Body of pancreas (tissue), 4 donors: ENCODE results near the gene GLRA1. TPM values are rescaled to one million over a fixed set of nuclear protein-coding genes. Genes with fewer than 3 reads are reported as not detected.

Experiments
- ATAC-seq: fragments of 150-250 bp; one replicate; pipeline ENCODE4 v1.9.1; 2016
- DNase-seq, 4 donors: peaks; one replicate each; pipeline ENCODE4 v3.0.0-alpha.2; 2019
- H3K27ac ChIP-seq, 4 donors: fragments of 200-600 bp; sonication (generic); 1 replicate in 3 of 4; 2 replicates in 1 of 4; pipeline versions ENCODE4 v1.5.1 to v1.6.1; 2016 to 2019; ENCODE audit warnings: mild to moderate bottlenecking in 1 of 4, mixed read lengths in 1 of 4, moderate library complexity in 1 of 4
- H3K27me3 ChIP-seq, 2 donors: fragments of 200-600 bp; sonication (generic); one replicate each; pipeline ENCODE4 v1.6.0; 2016; ENCODE audit warnings: mild to moderate bottlenecking in 1 of 2
- H3K36me3 ChIP-seq, 2 donors: fragments of 200-600 bp; sonication (generic); replicated peaks in 1 of 2; 2 replicates each; pipeline ENCODE4 v1.5.1; 2016; ENCODE audit warnings: low read depth in 2 of 2; ENCODE audit not compliant: insufficient read depth in 1 of 2
- H3K4me1 ChIP-seq: fragments of 200-600 bp; sonication (generic); one replicate; pipeline ENCODE4 v1.6.0; 2016
- H3K4me3 ChIP-seq, 2 donors: fragments of 200-600 bp; sonication (generic); 1 replicate in 1 of 2; 2 replicates in 1 of 2; pipeline ENCODE4 v1.5.1; 2016 to 2019
- H3K9me3 ChIP-seq, 3 donors: fragments of 200-600 bp; sonication (generic); 1 replicate in 2 of 3; 2 replicates in 1 of 3; pipeline ENCODE4 v1.5.1; 2016
- CTCF ChIP-seq, 7 experiments: fragments of 450-650 bp in 4 of 7; fragments of 200-600 bp in 3 of 7; sonication (generic) in 3 of 7; IDR thresholded peaks; one replicate each; pipeline ENCODE4 v1.5.1; 2016 to 2019; ENCODE audit warnings: antibody characterized with exemption in 7 of 7
- POLR2A ChIP-seq, 3 donors: fragments of 450-650 bp; IDR thresholded peaks; one replicate each; pipeline ENCODE4 v1.6.1; 2016; ENCODE audit warnings: antibody characterized with exemption in 3 of 3, mild to moderate bottlenecking in 2 of 3
- WGBS, 2 donors: methylation state at CpG; one replicate each; pipeline ENCODE4 v1.1.5; 2017; 5-methylcytosine and 5-hydroxymethylcytosine counted together
- intact Hi-C: fragments of 100-400 bp; cut with DNase I; formaldehyde crosslinking; loops from one replicate; pipeline ENCODE4 v1.15.1; 2023
- total RNA-seq, 2 donors: library from RNA; depleted of rRNA; stranded (reverse); fragments of >200 nt; gene quantifications; one replicate each; pipeline ENCODE4 v1.1.0, GENCODE V29; 2016

GLRA1 gene
- total RNA-seq, 2 donors from 2014 or later = not detected

GRCh38 chr5:151873701-151874100 is 51.0 kb downstream of the GLRA1 start:
- H3K4me3 ChIP-seq = no peak overlapping the region
- no peaks in the 10 kb centered on the region for H3K9me3 ChIP-seq
- H3K4me1 ChIP-seq = no peaks in the 10 kb centered on the region
- no peak for ATAC-seq
- no peaks in the 10 kb centered on the region for H3K36me3 ChIP-seq
- H3K27me3 ChIP-seq = no peaks in the 10 kb centered on the region
- DNase-seq = no peak
- TF ChIP-seq POLR2A (IDR thresholded peaks at IDR 0.05) (no peak), CTCF (IDR thresholded peaks at IDR 0.05) (no peak)
- intact Hi-C loops = no loop called here
- 89 to 95% methylated on average over 3 of the region's 3 CpGs for WGBS, 2 donors
- H3K27ac ChIP-seq = no peak overlapping the region

GRCh38 chr5:151872701-151873100 is 52.0 kb downstream of the GLRA1 start:
- ATAC-seq (no peak), DNase-seq (no peak)
- H3K4me3 ChIP-seq = no peak overlapping the region
- no peaks in the 10 kb centered on the region for H3K27me3 ChIP-seq
- no peaks in the 10 kb centered on the region for H3K36me3 ChIP-seq
- H3K4me1 ChIP-seq = no peaks in the 10 kb centered on the region
- no peak overlapping the region for H3K27ac ChIP-seq
- intact Hi-C loops = no loop called here
- TF ChIP-seq CTCF (IDR thresholded peaks at IDR 0.05) (no peak), POLR2A (IDR thresholded peaks at IDR 0.05) (no peak)
- 82 to 88% methylated on average over 3 of the region's 3 CpGs for WGBS, 2 donors
- no peaks in the 10 kb centered on the region for H3K9me3 ChIP-seq

GRCh38 chr5:151870820-151871219 is 53.8 kb downstream of the GLRA1 start:
- no peaks in the 10 kb centered on the region for H3K27me3 ChIP-seq
- H3K27ac ChIP-seq = no peak overlapping the region
- WGBS, 2 donors = 67 to 77% methylated on average over 3 of the region's 3 CpGs
- H3K4me3 ChIP-seq = no peak overlapping the region
- DNase-seq (no peak), ATAC-seq (no peak)
- intact Hi-C loops = no loop called here
- no peaks in the 10 kb centered on the region for H3K4me1 ChIP-seq
- no peaks in the 10 kb centered on the region for H3K9me3 ChIP-seq
- no peaks in the 10 kb centered on the region for H3K36me3 ChIP-seq
- no peak for TF ChIP-seq CTCF (IDR thresholded peaks at IDR 0.05)
- TF ChIP-seq POLR2A (IDR thresholded peaks at IDR 0.05) = no peak

- Histone ChIP-seq H3K4me3 (no peak overlapping the region), H3K27ac (no peak overlapping the region), H3K9me3 (no peaks in the 10 kb centered on the region), H3K4me1 (no peaks in the 10 kb centered on the region), H3K27me3 (no peaks in the 10 kb centered on the region), H3K36me3 (no peaks in the 10 kb centered on the region)
- DNase-seq (no peak), ATAC-seq (no peak)
- 68 to 73% methylated on average over 2 of the region's 2 CpGs for WGBS, 2 donors
- TF ChIP-seq POLR2A (IDR thresholded peaks at IDR 0.05) = no peak
- TF ChIP-seq CTCF (IDR thresholded peaks at IDR 0.05) = no peak
- intact Hi-C loops = no loop called here
Observed at GRCh38 chr5:151870271-151870670, 54.4 kb downstream of the GLRA1 start.

- no peaks in the 10 kb centered on the region for H3K27me3 ChIP-seq
- 70 to 77% methylated on average over 2 of the region's 2 CpGs for WGBS, 2 donors
- no peak for ATAC-seq
- TF ChIP-seq POLR2A (IDR thresholded peaks at IDR 0.05) (no peak), CTCF (IDR thresholded peaks at IDR 0.05) (no peak)
- H3K36me3 ChIP-seq = no peaks in the 10 kb centered on the region
- no peaks in the 10 kb centered on the region for H3K9me3 ChIP-seq
- no peaks in the 10 kb centered on the region for H3K4me1 ChIP-seq
- intact Hi-C loops = no loop called here
- H3K4me3 ChIP-seq = no peak overlapping the region
- DNase-seq = no peak
- H3K27ac ChIP-seq = no peak overlapping the region
Observed at GRCh38 chr5:151869843-151870242, 54.8 kb downstream of the GLRA1 start.
